HG02759 (cell line): ENCODE data around the gene PLA2G4F.

Source experiments
- ATAC-seq: cut with Tn5 transposase; IDR thresholded peaks from one replicate; pipeline ENCODE4 v1.9.1; 2021; ENCODE audit warnings: mild to moderate bottlenecking, moderate library complexity; ENCODE audit not compliant: unreplicated experiment

The PLA2G4F gene

GRCh38 chr15:42133886-42134502 is 22.4 kb downstream of the PLA2G4F start:
- no peak for ATAC-seq

- no peak for ATAC-seq
Observed at GRCh38 chr15:42133356-42133755, 23.1 kb downstream of the PLA2G4F start.

GRCh38 chr15:42131826-42132806 is 24.3 kb downstream of the PLA2G4F start:
- ATAC-seq: no peak

GRCh38 chr15:42131006-42131405 is 25.4 kb downstream of the PLA2G4F start:
- ATAC-seq: no peak

GRCh38 chr15:42130246-42130986 is 26.0 kb downstream of the PLA2G4F start:
- no peak for ATAC-seq

- ATAC-seq: no peak
Observed at GRCh38 chr15:42129364-42129763, 27.1 kb downstream of the PLA2G4F start.

- no peak for ATAC-seq
Observed at GRCh38 chr15:42128476-42128875, 28.0 kb downstream of the PLA2G4F start.

- ATAC-seq: no peak
Observed at GRCh38 chr15:42123546-42123945, 32.9 kb downstream of the PLA2G4F start.

GRCh38 chr15:42121682-42122081 is 34.8 kb downstream of the PLA2G4F start:
- ATAC-seq: no peak

- ATAC-seq: no peak
Observed at GRCh38 chr15:42121021-42121420, 35.4 kb downstream of the PLA2G4F start.

GRCh38 chr15:42120285-42120684 is 36.2 kb downstream of the PLA2G4F start:
- ATAC-seq: no peak

GRCh38 chr15:42119446-42119760 is 37.0 kb downstream of the PLA2G4F start:
- no peak for ATAC-seq

- no peak for ATAC-seq
Observed at GRCh38 chr15:42118650-42119445, 37.6 kb downstream of the PLA2G4F start.

GRCh38 chr15:42111924-42112323 is 44.5 kb downstream of the PLA2G4F start:
- ATAC-seq: no peak

GRCh38 chr15:42110367-42110766 is 46.1 kb downstream of the PLA2G4F start:
- no peak for ATAC-seq

GRCh38 chr15:42108806-42109205 is 47.6 kb downstream of the PLA2G4F start:
- ATAC-seq: no peak

GRCh38 chr15:42108189-42108588 is 48.2 kb downstream of the PLA2G4F start:
- no peak for ATAC-seq

GRCh38 chr15:42107473-42107872 is 49.0 kb downstream of the PLA2G4F start:
- ATAC-seq: no peak

- no peak for ATAC-seq
Observed at GRCh38 chr15:42106288-42106687, 50.1 kb downstream of the PLA2G4F start.

GRCh38 chr15:42104095-42104891 is 52.1 kb downstream of the PLA2G4F start:
- no peak for ATAC-seq
